Fibroblast of pulmonary artery (primary cell): ENCODE results near the gene RASGRF1.
"Not testable (repeated sequence)": the region's sequence is repeated elsewhere in the genome, so short reads cannot be mapped to it uniquely, and the experiment has no call there.

Experiments used
- DNase-seq: peaks from one replicate; pipeline ENCODE4 v3.0.0-alpha.2; 2010; ENCODE audit warnings: low read depth
- H3K4me3 ChIP-seq: replicated peaks from 2 replicates; pipeline ENCODE4 v1.5.1; 2011; ENCODE audit warnings: low read depth, mild to moderate bottlenecking, control low read depth, low read length, moderate library complexity
- TF ChIP-seq, protein P1 (sequence below): IDR thresholded peaks from 2 replicates; pipeline ENCODE4 v1.5.1; 2011; ENCODE audit warnings: mild to moderate bottlenecking, control low read depth, low read length, inconsistent platforms; ENCODE audit errors: missing control alignments

RASGRF1 gene

DNA sequence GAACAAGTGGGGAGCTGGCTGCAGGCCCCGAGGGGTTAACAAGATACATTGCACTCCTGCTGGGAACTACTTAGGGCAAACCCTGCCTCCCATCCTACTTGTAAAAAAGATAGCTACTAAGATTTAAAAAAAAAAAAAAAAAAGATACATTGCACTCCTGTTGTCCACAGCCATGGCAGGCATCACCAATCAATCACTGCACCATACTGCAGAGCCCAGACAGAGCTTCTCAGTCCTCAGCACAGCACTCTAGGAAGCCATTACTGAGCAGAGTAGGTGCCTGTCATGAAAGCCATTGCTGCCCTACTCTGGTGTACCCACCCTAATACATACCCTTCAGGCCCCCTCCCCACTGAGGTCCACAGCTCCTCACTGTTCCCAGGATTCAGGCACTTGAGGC lies 64.8 kb downstream of the RASGRF1 start:
- TF ChIP-seq, protein P1, sequence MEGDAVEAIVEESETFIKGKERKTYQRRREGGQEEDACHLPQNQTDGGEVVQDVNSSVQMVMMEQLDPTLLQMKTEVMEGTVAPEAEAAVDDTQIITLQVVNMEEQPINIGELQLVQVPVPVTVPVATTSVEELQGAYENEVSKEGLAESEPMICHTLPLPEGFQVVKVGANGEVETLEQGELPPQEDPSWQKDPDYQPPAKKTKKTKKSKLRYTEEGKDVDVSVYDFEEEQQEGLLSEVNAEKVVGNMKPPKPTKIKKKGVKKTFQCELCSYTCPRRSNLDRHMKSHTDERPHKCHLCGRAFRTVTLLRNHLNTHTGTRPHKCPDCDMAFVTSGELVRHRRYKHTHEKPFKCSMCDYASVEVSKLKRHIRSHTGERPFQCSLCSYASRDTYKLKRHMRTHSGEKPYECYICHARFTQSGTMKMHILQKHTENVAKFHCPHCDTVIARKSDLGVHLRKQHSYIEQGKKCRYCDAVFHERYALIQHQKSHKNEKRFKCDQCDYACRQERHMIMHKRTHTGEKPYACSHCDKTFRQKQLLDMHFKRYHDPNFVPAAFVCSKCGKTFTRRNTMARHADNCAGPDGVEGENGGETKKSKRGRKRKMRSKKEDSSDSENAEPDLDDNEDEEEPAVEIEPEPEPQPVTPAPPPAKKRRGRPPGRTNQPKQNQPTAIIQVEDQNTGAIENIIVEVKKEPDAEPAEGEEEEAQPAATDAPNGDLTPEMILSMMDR: no peak
- H3K4me3 ChIP-seq: no peak overlapping the region
- no peak for DNase-seq

DNA sequence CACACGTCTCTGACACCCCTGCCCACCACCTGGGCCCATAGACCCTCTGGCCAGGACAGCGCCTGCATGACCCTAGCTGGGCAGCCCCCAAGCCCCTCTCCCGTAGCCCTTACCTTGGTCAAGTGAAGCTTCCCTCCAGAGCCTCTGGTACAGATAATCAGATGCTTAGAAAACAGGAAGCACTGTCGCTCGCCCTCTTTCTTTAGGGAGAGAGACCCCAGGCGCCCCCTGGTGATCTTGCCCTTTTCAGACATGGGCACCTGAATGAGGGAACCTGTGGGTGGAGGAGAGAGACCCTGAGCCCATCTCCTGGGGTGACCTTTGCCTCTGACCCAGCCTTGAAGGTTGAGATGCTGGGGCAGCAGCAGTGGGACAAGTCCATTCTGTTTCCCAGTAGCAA lies 65.4 kb downstream of the RASGRF1 start:
- TF ChIP-seq, protein P1: no peak
- no peak for DNase-seq
- no peak overlapping the region for H3K4me3 ChIP-seq

DNA sequence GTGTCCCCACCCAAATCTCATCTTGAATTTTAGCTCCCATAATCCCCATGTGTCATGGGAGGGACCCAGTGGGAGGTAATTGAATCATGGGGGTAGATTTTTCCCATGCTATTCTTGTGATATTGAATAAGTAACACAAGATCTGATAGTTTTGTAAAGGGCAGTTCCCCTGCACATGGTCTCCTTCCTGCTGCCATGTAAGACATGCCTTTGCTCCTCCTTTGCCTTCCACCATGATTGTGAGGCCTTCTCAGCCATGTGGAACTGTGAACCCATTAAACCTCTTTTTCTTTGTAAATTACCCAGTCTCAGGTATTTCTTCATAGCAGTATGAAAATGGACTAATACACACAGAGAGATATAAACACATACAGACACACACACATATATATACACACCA lies 66.1 kb downstream of the RASGRF1 start:
- not testable (repeated sequence) for H3K4me3 ChIP-seq

DNA sequence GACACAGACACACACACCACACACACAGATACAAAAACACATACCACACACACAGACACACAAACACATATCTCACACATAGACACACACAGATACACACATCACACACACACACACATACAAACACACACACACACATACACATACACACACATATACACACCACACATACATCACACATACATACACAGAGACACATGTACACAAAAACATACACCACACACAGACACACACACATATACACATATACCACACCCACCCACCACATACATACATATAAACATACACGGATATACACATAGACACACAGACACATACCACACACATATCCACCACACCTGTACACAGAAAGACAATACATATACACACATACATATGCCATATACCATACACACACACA lies 66.7 kb downstream of the RASGRF1 start:
- TF ChIP-seq, protein P1: no peak
- H3K4me3 ChIP-seq: no peak overlapping the region
- DNase-seq: no peak

More for the DNA sequence above, 66.1 kb downstream of the RASGRF1 start:
- DNase-seq: not testable (repeated sequence)

DNA sequence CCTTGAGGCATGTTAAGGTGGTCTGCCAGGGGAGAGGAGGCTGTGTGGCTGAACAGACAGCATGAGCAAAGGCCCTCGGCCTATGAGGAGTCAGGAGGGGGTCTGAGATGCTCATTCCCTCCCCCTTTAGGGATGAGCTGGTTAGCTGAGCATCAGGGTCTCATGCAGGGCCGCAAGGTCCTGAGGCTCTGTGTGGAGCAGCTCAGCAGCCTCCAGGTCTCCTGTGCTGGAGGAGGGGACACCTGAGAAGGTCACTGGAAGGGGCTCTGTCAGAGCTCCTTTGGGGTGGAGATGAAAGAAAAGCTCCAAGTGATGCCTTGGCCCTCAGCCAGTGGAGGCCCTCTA lies 67.1 kb downstream of the RASGRF1 start:
- TF ChIP-seq, protein P1: no peak
- H3K4me3 ChIP-seq: no peak overlapping the region
- no peak for DNase-seq

DNA sequence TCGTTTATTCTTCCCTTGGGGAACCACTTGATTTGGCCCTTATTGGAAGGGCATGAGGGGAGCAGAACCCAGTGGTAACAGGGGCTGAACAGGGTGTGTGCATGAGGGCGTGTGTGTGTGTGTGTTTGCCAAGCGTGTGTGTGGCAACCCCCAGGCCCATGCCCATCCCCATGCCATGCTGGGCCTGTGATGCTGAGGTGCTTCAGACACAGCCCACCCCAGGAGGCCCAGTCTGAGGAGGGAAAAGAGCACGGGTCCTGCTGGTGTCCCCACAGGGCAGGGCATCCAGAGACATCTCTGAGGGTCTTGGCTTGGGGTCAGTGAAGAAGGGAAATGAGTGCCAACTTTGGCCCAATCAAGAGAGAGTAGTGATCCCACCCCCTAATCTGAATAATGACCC lies 71.6 kb downstream of the RASGRF1 start:
- no peak for DNase-seq
- no peak overlapping the region for H3K4me3 ChIP-seq
- TF ChIP-seq, protein P1: no peak

DNA sequence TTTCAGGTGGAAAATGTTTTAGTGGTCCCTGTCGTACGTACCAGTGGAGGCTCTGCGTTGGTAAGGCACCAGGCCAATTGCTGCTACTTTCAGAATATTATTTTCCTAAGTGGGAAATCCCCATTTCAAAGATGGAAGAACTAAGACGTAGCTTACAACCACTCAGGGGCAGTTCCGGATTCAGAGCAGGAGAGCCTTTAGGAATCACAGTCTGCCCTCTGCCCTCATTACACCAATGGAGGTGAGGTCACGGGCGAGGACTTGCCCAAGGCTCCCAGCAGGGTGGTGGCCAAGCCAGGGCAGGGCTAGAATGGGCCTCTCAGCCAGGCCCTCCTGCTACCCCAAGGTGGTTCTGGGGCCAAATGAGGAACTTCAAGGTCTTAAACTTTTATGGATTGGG lies 72.6 kb downstream of the RASGRF1 start:
- TF ChIP-seq, protein P1: no peak

More for the DNA sequence above, 72.6 kb downstream of the RASGRF1 start:
- no peak for DNase-seq
- H3K4me3 ChIP-seq: no peak overlapping the region
